Upper lobe of right lung (tissue), 1 donor: ENCODE data around the gene ALDH3B1. TPM values are rescaled to one million over a fixed set of nuclear protein-coding genes. Genes with fewer than 3 reads are reported as not detected.

Experiments used
- ATAC-seq: fragments of 200-7000 bp; cut with Tn5 transposase; one replicate; pipeline ENCODE4 v1.9.1; 2020; ENCODE audit warnings: mild to moderate bottlenecking, moderate library complexity
- DNase-seq: peaks from one replicate; pipeline ENCODE4 v3.0.0-alpha.2; 2020
- H3K27ac ChIP-seq: fragments of 200-600 bp; one replicate; pipeline ENCODE4 v1.8.0; 2022
- H3K27me3 ChIP-seq: fragments of 200-600 bp; one replicate; pipeline ENCODE4 v1.8.0; 2022; ENCODE audit warnings: mild to moderate bottlenecking
- H3K36me3 ChIP-seq: fragments of 200-600 bp; one replicate; pipeline ENCODE4 v1.8.0; 2022
- H3K4me1 ChIP-seq: fragments of 200-600 bp; one replicate; pipeline ENCODE4 v1.8.0; 2022
- H3K4me3 ChIP-seq: fragments of 200-600 bp; one replicate; pipeline ENCODE4 v1.8.0; 2022; ENCODE audit warnings: mild to moderate bottlenecking
- H3K9me3 ChIP-seq: fragments of 200-600 bp; one replicate; pipeline ENCODE4 v1.8.0; 2022
- CTCF ChIP-seq: fragments of 200-600 bp; IDR thresholded peaks from one replicate; pipeline ENCODE4 v1.8.0; 2022; ENCODE audit warnings: antibody characterized with exemption
- intact Hi-C: fragments of 100-400 bp; cut with DNase I; formaldehyde crosslinking; loops from one replicate; pipeline ENCODE4 v1.11.0; 2022
- total RNA-seq: library from RNA; stranded (reverse); fragmentation: NEBNext Ultra II Directional; extraction: Animal tissue kit (Norgen Biotek cat#: 25700); gene quantifications from one replicate; pipeline ENCODE4 v1.2.1, GENCODE V29; 2021
- donor health status: DM: no; HTN: yes; CAD: no; lungs with severe emphysema.

Gene ALDH3B1
- total RNA-seq, 1 donor from 2014 or later: 95.9 TPM

- intact Hi-C loops: no loop called here
- Histone ChIP-seq H3K36me3 (peaks cover 56% of the 10 kb centered on the region), H3K4me1 (peaks cover 10% of the 10 kb centered on the region), H3K4me3 (no peak overlapping the region), H3K9me3 (no peaks in the 10 kb centered on the region), H3K27ac (no peak overlapping the region), H3K27me3 (no peaks in the 10 kb centered on the region)
- TF ChIP-seq CTCF: no peak
- ATAC-seq: no peak
- DNase-seq: peak; percentile 62
Observed at GRCh38 chr11:68044898-68045351, 34.8 kb downstream of the ALDH3B1 start.

GRCh38 chr11:68047437-68048290 lies 37.5 kb downstream of the ALDH3B1 start:
- H3K27me3 ChIP-seq: no peaks in the 10 kb centered on the region
- no peak overlapping the region for H3K4me3 ChIP-seq
- H3K4me1 ChIP-seq: no peaks in the 10 kb centered on the region
- intact Hi-C loops: no loop called here
- no peaks in the 10 kb centered on the region for H3K9me3 ChIP-seq
- no peak for TF ChIP-seq CTCF
- ATAC-seq: no peak
- H3K36me3 ChIP-seq: peaks cover 78% of the 10 kb centered on the region
- no peak overlapping the region for H3K27ac ChIP-seq
- DNase-seq: peak; percentile 64

- intact Hi-C loops: no loop called here
- Histone ChIP-seq H3K9me3 (no peaks in the 10 kb centered on the region), H3K27ac (no peak overlapping the region), H3K4me1 (no peaks in the 10 kb centered on the region), H3K4me3 (no peak overlapping the region), H3K36me3 (peaks cover 72% of the 10 kb centered on the region), H3K27me3 (no peaks in the 10 kb centered on the region)
- peak; percentile 62 for DNase-seq
- ATAC-seq: no peak
- TF ChIP-seq CTCF: no peak
Observed at GRCh38 chr11:68048681-68049508, 38.8 kb downstream of the ALDH3B1 start.

- Histone ChIP-seq H3K36me3 (peaks cover 63% of the 10 kb centered on the region), H3K27ac (no peak overlapping the region), H3K9me3 (no peaks in the 10 kb centered on the region), H3K4me1 (no peaks in the 10 kb centered on the region), H3K27me3 (no peaks in the 10 kb centered on the region), H3K4me3 (no peak overlapping the region)
- intact Hi-C loops: no loop called here
- DNase-seq (no peak), ATAC-seq (no peak)
- no peak for TF ChIP-seq CTCF
Observed at GRCh38 chr11:68049509-68050370, 39.6 kb downstream of the ALDH3B1 start.

GRCh38 chr11:68050371-68050841 lies 40.3 kb downstream of the ALDH3B1 start:
- Histone ChIP-seq H3K27ac (no peak overlapping the region), H3K9me3 (no peaks in the 10 kb centered on the region), H3K27me3 (no peaks in the 10 kb centered on the region), H3K4me1 (no peaks in the 10 kb centered on the region), H3K36me3 (peaks cover 57% of the 10 kb centered on the region), H3K4me3 (no peak overlapping the region)
- TF ChIP-seq CTCF: no peak
- intact Hi-C loops: no loop called here
- ATAC-seq (no peak), DNase-seq (peak; percentile 58)
